ENCODE results near the gene FTSJ1.
"Not testable (repeated sequence)": the region's sequence is repeated elsewhere in the genome, so short reads cannot be mapped to it uniquely, and the experiment has no call there.

The FTSJ1 gene

DNA sequence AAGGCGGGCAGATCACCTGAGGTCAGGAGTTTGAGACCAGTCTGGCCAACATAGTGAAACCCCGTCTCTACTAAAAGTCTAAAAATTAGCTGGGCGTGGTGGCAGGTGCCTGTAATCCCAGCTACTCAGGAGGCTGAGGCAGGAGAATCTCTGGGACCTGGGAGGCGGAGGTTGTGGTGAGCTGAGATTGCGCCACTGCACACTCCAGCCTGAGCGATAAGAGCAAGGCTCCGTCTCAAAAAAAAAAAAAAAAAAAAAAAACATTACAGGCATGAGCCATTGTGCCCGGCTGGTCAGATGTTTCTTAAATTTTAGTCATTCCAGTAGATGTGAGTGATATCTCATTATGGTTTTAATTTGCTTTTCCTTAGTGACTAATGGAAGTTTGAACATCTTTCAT is 49.9 kb downstream of the FTSJ1 start:
- not testable (repeated sequence) for DNase-seq (ENCODE audit: low read depth)

GRCh38 chrX:48530736-48531135 is 54.7 kb downstream of the FTSJ1 start:
- DNase-seq (ENCODE audit: low read depth) = no peak

GRCh38 chrX:48531358-48531959 is 55.5 kb downstream of the FTSJ1 start:
- DNase-seq (ENCODE audit: low read depth) = no peak

DNA sequence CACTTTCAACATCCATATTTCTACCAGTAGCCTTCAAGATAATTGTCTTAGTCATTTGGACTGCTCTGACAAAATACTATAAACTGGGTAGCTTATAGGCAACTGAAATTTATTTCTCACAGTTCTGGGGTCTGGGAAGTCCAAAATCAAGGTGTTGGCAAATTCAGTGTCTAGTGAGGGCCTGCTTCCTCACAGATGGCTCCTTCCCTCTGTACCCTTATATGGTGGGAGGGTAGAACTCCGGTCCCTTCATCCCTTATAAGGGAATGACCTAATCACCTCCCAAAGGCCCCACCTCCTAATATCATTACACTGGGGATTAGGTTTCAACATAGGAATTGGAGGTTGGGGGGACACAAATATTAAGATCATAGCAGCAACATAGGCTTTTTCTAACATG is 56.2 kb downstream of the FTSJ1 start:
- no peak for DNase-seq (ENCODE audit: low read depth)

DNA sequence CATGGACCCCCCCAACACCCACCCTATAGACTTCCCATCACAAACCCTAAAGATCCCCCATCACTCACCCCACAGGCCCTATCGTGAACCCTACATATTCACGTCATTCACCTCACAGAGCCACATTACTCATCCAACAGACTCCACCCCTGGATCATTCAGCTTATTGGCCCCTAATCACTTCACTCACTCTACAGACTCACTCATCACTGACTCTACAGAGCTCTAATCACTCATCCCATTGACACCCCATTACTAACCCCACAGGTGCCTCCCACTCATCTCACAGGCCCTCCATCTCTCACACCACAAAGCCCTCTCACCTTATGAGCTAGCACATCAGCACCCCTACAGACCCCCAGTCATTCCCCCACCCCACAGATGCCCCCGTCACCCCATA is 57.2 kb downstream of the FTSJ1 start:
- no peak for DNase-seq (ENCODE audit: low read depth)

Measured in stimulated activated CD8-positive, alpha-beta memory T cell treated with anti-CD3 and anti-CD28 coated beads, Interleukin-7, amount 100 ng/mL, for 24 hours (primary cell).